ENCODE data around the gene DGKG. TPM values are rescaled to one million over a fixed set of nuclear protein-coding genes. Genes with fewer than 3 reads are reported as not detected.

Gene DGKG
- total RNA-seq, 1 donor from 2014 or later = 0.54 TPM

DNA sequence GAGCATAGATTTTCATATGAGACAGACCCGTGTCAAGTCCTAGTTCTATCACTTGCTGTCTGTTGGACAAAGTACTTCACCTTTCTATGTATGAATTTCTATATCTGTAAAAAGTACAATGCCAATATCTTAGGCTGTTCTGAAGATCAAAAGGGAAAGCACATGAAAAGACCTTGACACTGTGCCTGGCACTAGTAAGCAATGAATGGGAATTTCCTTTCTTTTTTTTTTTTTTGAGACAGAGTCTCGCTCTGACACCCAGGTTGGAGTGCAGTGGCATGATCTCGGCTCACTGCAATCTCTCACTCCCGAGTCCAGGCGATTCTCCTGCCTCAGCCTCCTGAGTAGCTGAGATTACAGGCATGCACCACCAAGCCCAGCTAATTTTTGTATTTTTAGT, 217.8 kb downstream of the DGKG start:
- Mint-ChIP-seq H3K36me3 (ENCODE audit: low read depth, unreplicated experiment) (no peaks in the 10 kb centered on the region), H3K4me3 (ENCODE audit: unreplicated experiment) (no peak overlapping the region), H3K27me3 (ENCODE audit: unreplicated experiment) (peaks cover 3% of the 10 kb centered on the region), H3K27ac (ENCODE audit: unreplicated experiment) (no peak overlapping the region), H3K9me3 (ENCODE audit: unreplicated experiment) (no peaks in the 10 kb centered on the region), H3K4me1 (ENCODE audit: unreplicated experiment) (peaks cover 26% of the 10 kb centered on the region)
- DNase-seq (ENCODE audit: low spot score) = no peak
- TF ChIP-seq, protein P1, sequence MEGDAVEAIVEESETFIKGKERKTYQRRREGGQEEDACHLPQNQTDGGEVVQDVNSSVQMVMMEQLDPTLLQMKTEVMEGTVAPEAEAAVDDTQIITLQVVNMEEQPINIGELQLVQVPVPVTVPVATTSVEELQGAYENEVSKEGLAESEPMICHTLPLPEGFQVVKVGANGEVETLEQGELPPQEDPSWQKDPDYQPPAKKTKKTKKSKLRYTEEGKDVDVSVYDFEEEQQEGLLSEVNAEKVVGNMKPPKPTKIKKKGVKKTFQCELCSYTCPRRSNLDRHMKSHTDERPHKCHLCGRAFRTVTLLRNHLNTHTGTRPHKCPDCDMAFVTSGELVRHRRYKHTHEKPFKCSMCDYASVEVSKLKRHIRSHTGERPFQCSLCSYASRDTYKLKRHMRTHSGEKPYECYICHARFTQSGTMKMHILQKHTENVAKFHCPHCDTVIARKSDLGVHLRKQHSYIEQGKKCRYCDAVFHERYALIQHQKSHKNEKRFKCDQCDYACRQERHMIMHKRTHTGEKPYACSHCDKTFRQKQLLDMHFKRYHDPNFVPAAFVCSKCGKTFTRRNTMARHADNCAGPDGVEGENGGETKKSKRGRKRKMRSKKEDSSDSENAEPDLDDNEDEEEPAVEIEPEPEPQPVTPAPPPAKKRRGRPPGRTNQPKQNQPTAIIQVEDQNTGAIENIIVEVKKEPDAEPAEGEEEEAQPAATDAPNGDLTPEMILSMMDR (IDR thresholded peaks at IDR 0.05; ENCODE audit: unreplicated experiment) = no peak

DNA sequence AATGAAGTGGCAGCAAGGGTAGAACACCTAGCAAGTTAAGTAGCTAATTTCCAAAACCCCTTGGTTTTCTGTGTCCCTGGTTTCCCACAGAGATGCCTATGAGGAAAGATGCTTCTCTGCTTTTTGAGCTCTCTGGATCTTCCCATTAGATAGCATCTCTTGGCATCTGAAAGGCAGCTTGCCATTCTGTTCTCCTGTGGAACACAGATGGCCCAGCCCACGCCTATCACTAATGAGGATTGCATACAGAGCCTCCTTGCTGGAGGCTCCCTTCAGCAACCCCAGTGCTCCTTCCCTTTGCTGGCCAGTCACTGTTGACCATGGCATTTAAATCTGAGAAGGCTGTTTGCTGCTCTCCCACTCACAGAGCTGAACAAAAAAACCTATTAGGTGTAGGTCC, 218.8 kb downstream of the DGKG start:
- H3K4me3 Mint-ChIP-seq (ENCODE audit: unreplicated experiment) = no peak overlapping the region
- no peaks in the 10 kb centered on the region for H3K9me3 Mint-ChIP-seq (ENCODE audit: unreplicated experiment)
- TF ChIP-seq, protein P1 (IDR thresholded peaks at IDR 0.05; ENCODE audit: unreplicated experiment) = no peak
- no peaks in the 10 kb centered on the region for H3K36me3 Mint-ChIP-seq (ENCODE audit: low read depth, unreplicated experiment)
- H3K27ac Mint-ChIP-seq (ENCODE audit: unreplicated experiment) = no peak overlapping the region
- peaks cover 3% of the 10 kb centered on the region for H3K27me3 Mint-ChIP-seq (ENCODE audit: unreplicated experiment)
- DNase-seq (ENCODE audit: low spot score) = no peak
- H3K4me1 Mint-ChIP-seq (ENCODE audit: unreplicated experiment) = peaks cover 27% of the 10 kb centered on the region

DNA sequence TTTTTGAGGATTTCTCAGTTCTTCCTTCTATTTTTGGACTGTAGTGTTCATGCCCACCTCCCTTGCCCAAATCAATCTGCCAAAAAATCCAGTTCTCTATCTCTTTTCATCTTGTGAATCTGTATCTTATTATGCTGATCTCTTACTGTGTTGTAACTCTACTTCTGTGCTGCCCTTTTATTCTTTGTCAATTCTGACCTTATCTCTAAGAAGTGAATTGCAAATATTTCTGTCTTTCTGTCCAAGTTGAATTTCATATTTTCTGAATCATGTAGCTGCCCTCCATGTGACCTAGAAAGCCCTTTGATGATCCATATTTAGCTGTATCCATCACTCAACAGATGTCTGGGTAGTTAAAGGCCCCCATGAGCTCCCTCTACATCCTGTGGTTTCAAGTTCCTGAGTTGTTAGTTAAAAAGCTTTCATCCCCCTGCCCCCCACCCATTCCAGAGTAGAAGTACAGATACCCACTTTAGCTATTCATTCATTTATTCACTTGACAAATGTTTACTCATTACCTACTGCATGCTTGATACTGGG, 219.6 kb downstream of the DGKG start:
- Mint-ChIP-seq H3K27ac (ENCODE audit: unreplicated experiment) (no peak overlapping the region), H3K27me3 (ENCODE audit: unreplicated experiment) (peaks cover 3% of the 10 kb centered on the region), H3K4me3 (ENCODE audit: unreplicated experiment) (no peak overlapping the region), H3K4me1 (ENCODE audit: unreplicated experiment) (peaks cover 34% of the 10 kb centered on the region), H3K9me3 (ENCODE audit: unreplicated experiment) (no peaks in the 10 kb centered on the region), H3K36me3 (ENCODE audit: low read depth, unreplicated experiment) (no peaks in the 10 kb centered on the region)
- TF ChIP-seq, protein P1 (IDR thresholded peaks at IDR 0.05; ENCODE audit: unreplicated experiment) = no peak
- no peak for DNase-seq (ENCODE audit: low spot score)

DNA sequence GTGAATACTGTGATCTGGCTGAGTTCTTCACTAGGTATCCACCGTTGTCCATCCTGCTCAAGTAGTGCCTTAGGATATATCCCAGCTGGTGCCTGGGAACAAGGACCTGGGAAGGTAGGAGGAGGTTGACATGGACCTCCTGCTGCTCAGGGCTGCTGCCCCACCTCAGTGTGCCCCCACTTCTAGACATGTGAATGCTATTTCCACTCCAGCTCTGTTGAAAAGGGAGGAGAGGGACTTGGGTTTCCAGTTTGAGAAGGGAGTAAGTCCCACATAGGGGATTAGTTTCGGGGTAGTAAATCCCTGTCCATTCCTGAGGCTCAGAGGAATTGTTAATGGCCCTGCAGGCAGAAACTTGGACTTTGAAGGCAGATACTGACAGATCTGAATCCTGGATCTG, 220.2 kb downstream of the DGKG start:
- no peak overlapping the region for H3K27ac Mint-ChIP-seq (ENCODE audit: unreplicated experiment)
- H3K36me3 Mint-ChIP-seq (ENCODE audit: low read depth, unreplicated experiment) = no peaks in the 10 kb centered on the region
- TF ChIP-seq, protein P1 (IDR thresholded peaks at IDR 0.05; ENCODE audit: unreplicated experiment) = no peak
- DNase-seq (ENCODE audit: low spot score) = no peak
- peaks cover 3% of the 10 kb centered on the region for H3K27me3 Mint-ChIP-seq (ENCODE audit: unreplicated experiment)
- no peak overlapping the region for H3K4me3 Mint-ChIP-seq (ENCODE audit: unreplicated experiment)
- H3K9me3 Mint-ChIP-seq (ENCODE audit: unreplicated experiment) = no peaks in the 10 kb centered on the region
- peaks cover 41% of the 10 kb centered on the region for H3K4me1 Mint-ChIP-seq (ENCODE audit: unreplicated experiment)

DNA sequence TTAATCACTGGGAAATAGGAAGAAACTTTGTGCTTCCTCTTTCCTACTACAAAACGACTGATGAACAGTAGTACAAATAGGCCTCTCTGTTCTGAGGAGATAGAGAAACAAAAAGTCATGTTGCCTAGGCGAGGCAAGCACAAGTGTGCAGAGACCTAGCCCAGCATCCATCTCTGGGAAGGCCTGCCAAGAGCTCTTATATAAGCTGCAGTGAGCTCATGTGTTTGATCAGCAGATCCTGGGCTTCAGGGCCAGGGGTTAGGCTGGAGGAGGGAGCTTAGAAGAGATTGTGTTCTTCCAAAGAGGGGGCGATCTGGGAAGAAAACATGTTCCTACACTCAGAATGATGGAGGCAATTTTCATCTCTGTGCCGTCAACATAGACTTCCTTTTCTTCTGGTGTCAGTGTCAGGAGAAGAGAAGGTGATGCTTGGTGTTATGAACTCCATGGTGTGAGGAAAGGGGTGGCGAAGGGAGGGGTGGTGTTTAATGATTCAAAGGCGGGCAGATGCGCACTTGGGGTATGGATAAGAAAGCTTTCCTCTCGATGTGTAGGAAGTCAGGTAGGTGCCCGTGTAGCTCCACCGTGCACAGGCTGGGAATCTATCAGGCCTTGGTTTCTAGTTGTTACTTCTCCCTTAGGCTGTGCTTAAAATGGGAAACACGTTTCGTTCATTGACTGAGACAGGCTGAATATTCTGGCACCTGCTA, 223.6 kb downstream of the DGKG start:
- H3K27ac Mint-ChIP-seq (ENCODE audit: unreplicated experiment) = no peak overlapping the region

More for the DNA sequence above, 223.6 kb downstream of the DGKG start:
- peaks cover 58% of the 10 kb centered on the region for H3K4me1 Mint-ChIP-seq (ENCODE audit: unreplicated experiment)
- no peak for DNase-seq (ENCODE audit: low spot score)
- H3K27me3 Mint-ChIP-seq (ENCODE audit: unreplicated experiment) = peaks cover 3% of the 10 kb centered on the region
- TF ChIP-seq, protein P1 (IDR thresholded peaks at IDR 0.05; ENCODE audit: unreplicated experiment) = no peak
- no peak overlapping the region for H3K4me3 Mint-ChIP-seq (ENCODE audit: unreplicated experiment)
- no peaks in the 10 kb centered on the region for H3K36me3 Mint-ChIP-seq (ENCODE audit: low read depth, unreplicated experiment)
- H3K9me3 Mint-ChIP-seq (ENCODE audit: unreplicated experiment) = no peaks in the 10 kb centered on the region

Measured in endothelial cell (in vitro differentiated cells).